Measurements from ENCODE around the gene NEGR1. TPM values are rescaled to one million over a fixed set of nuclear protein-coding genes. Genes with fewer than 3 reads are reported as not detected.

Gene NEGR1
- total RNA-seq, 1 experiment from 2014 or later: 0.05 TPM

GRCh38 chr1:72283022-72283306 is 625 bp upstream of the NEGR1 start:
- Histone ChIP-seq H3K9me2 (ENCODE audit: insufficient read depth) (no peaks in the 10 kb centered on the region), H3K4me1 (ENCODE audit: control insufficient read depth in 1 of 2, insufficient read depth in 2 of 2, low read length in 2 of 2) (no peaks in the 10 kb centered on the region), H3K9me3 (ENCODE audit: control insufficient read depth in 1 of 2, insufficient read depth in 1 of 2, low read depth in 1 of 2, low read length in 2 of 2) (peaks cover 0 to 3% of the 10 kb centered on the region in 2 experiments; a peak in 2 of 4 replicates), H2AFZ (ENCODE audit: low read depth, low read length, poor library complexity, severe bottlenecking) (no peak overlapping the region), H3K36me3 (ENCODE audit: control insufficient read depth in 1 of 2, insufficient read depth in 2 of 2, low read length in 2 of 2) (no peaks in the 10 kb centered on the region), H3K27me3 (ENCODE audit: insufficient read depth, low read length) (no peaks in the 10 kb centered on the region), H3K4me3 (replicated peaks in 1 of 2; ENCODE audit: low read depth in 1 of 2, low read length in 2 of 2) (no peak overlapping the region), H3K27ac (ENCODE audit: low read depth, low read length) (no peak overlapping the region), H3K9ac (ENCODE audit: low read length) (no peak overlapping the region), H3K79me2 (ENCODE audit: insufficient read depth, low read length) (no peaks in the 10 kb centered on the region), H3K4me2 (ENCODE audit: low read length) (no peak overlapping the region), H4K20me1 (ENCODE audit: insufficient read depth) (no peaks in the 10 kb centered on the region)
- BruUV-seq (replicated peaks): no TSS peak
- ATAC-seq (no peak), DNase-seq (ENCODE audit: low read depth, low spot score) (no peak)
- intact Hi-C loops (cut with micrococcal nuclease): no loop called here
- ChIA-PET RAD21 (ENCODE audit: low non-redundant PET in 1 of 2, low total read pairs in 2 of 2, uncharacterized antibody in 2 of 2, unreplicated experiment in 2 of 2) (no interaction called here), POLR2A (no interaction called here), CTCF (no interaction called here)
- TF ChIP-seq ZNF274 (IDR thresholded peaks at IDR 0.05; ENCODE audit: low read depth, low read length) (no peak), CTCF (IDR thresholded peaks at IDR 0.05 in 2 of 3, conservative IDR thresholded peaks at IDR 0.05 in 1 of 3; ENCODE audit: borderline replicate concordance in 1 of 3, insufficient read depth in 1 of 3, low read depth in 2 of 3, low read length in 2 of 3) (no peak), SRF (IDR thresholded peaks at IDR 0.05; ENCODE audit: low read depth) (no peak), ELF1 (IDR thresholded peaks at IDR 0.05; ENCODE audit: borderline replicate concordance, low read depth) (no peak), SP1 (IDR thresholded peaks at IDR 0.05; ENCODE audit: low read depth) (no peak), RAD21 (IDR thresholded peaks at IDR 0.05; ENCODE audit: low read depth) (no peak), EZH2 (IDR thresholded peaks at IDR 0.05) (no peak), POLR2AphosphoS5 (IDR thresholded peaks at IDR 0.05; ENCODE audit: low read depth, low read length) (no peak), YY1 (IDR thresholded peaks at IDR 0.05; ENCODE audit: extremely low read depth, insufficient replicate concordance, low read depth, low read length) (no peak), SIN3A (IDR thresholded peaks at IDR 0.05; ENCODE audit: low read depth) (no peak), REST (IDR thresholded peaks at IDR 0.05; ENCODE audit: low read depth) (no peak), ZFX (IDR thresholded peaks at IDR 0.05) (no peak)
